ENCODE measurements around the gene VPS35. TPM values are rescaled to one million over a fixed set of nuclear protein-coding genes. Genes with fewer than 3 reads are reported as not detected.

VPS35 gene
- total RNA-seq, 3 donors from 2014 or later (not counting 1 experiment from before 2014, with no cell fraction given): 32.8 to 44.1 (median 43.7) TPM

DNA sequence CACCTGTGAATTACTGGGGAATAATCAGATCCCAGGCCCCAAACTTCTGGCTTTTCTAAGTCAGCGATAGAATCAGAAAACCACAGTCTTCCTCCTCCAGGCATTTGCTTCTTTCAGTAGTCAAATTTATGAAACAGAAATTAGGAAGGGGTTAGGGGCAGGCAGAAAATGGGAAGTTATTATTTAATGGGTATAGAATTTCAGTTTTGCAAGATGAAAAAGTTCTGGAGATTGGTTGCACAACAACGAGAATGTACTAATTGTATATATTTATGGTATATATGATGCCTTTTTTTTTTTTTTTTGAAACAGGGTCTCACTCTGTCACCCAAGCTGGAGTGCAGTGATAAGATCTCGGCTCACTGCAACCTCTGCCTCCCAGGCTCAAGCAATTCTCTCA lies 23.9 kb upstream of the VPS35 start:
- H3K27ac ChIP-seq (ENCODE audit: low read length): no peak overlapping the region
- no peaks in the 10 kb centered on the region for H3K9me3 Mint-ChIP-seq
- no peaks in the 10 kb centered on the region for H3K27me3 ChIP-seq (ENCODE audit: control insufficient read depth, insufficient read depth, low read length)
- H3K4me3 Mint-ChIP-seq: no peak overlapping the region
- TF ChIP-seq, protein P1, sequence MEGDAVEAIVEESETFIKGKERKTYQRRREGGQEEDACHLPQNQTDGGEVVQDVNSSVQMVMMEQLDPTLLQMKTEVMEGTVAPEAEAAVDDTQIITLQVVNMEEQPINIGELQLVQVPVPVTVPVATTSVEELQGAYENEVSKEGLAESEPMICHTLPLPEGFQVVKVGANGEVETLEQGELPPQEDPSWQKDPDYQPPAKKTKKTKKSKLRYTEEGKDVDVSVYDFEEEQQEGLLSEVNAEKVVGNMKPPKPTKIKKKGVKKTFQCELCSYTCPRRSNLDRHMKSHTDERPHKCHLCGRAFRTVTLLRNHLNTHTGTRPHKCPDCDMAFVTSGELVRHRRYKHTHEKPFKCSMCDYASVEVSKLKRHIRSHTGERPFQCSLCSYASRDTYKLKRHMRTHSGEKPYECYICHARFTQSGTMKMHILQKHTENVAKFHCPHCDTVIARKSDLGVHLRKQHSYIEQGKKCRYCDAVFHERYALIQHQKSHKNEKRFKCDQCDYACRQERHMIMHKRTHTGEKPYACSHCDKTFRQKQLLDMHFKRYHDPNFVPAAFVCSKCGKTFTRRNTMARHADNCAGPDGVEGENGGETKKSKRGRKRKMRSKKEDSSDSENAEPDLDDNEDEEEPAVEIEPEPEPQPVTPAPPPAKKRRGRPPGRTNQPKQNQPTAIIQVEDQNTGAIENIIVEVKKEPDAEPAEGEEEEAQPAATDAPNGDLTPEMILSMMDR (IDR thresholded peaks at IDR 0.05): no peak
- H3K9me3 ChIP-seq (ENCODE audit: control insufficient read depth, insufficient read depth, low read length): no peaks in the 10 kb centered on the region
- WGBS (ENCODE audit: insufficient coverage): no CpG with 5 or more reads among the region's 3 CpGs
- peaks cover 3 to 6% of the 10 kb centered on the region in 2 donors for H3K27me3 Mint-ChIP-seq (ENCODE audit: low read depth in 2 of 2)
- H3K36me3 Mint-ChIP-seq: no peaks in the 10 kb centered on the region
- no peak overlapping the region for H3K27ac Mint-ChIP-seq
- ATAC-seq (no peak), DNase-seq (no peak)
- peaks cover 4% of the 10 kb centered on the region for H3K4me1 ChIP-seq (ENCODE audit: control insufficient read depth, insufficient read depth, low read length)
- no peaks in the 10 kb centered on the region for H3K36me3 ChIP-seq (ENCODE audit: control insufficient read depth, insufficient read depth, low read length)
- H3K4me3 ChIP-seq (ENCODE audit: low read length): no peak overlapping the region
- intact Hi-C loops (cut with micrococcal nuclease): no loop called here
- no peaks in the 10 kb centered on the region for H3K4me1 Mint-ChIP-seq

DNA sequence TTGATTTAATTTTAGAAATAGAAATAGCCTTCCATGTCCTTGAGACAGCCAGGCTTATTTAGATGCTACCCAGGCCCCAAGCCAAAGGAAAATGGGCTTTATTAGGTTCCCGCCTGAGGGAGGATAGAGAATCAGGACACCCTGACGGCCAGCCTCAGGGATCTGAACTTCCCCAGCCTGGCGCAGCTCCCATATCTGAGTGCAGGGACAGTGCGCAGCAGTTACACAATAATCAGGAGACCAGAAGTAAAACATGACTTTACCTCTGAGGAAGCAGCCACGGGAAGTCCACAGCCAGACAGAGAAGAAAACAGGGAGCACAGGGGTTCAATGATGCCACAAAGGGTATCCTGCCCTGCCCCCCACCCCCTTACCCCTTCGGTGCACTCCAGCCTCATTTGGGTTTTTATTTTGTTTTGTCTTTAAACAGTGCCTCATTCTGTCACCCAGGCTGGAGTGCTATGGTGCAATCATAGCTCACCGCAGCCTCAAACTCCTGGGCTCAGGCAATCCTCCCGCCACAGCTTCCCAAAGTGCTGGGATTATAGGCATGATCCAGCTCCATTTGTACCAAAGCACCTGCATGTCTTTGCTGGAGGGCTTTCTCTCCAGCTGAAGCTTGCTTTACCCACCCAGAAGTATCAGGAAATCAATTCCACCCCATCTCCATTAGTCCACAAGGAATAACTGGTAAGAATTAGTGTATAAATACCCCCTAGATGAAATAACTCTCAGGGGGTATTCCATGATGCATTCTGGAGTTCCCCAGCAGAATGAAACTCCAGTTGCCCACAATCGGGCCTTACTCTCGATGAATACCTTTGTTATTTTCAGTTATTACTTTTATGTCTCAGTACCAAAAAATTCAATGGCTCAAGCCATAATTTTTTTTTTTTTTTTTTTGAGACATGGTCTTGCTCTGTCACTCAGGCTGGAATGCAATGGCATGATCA lies 22.4 kb upstream of the VPS35 start:
- Histone ChIP-seq H3K4me3 (ENCODE audit: low read length) (no peak overlapping the region), H3K27ac (ENCODE audit: low read length) (no peak overlapping the region), H3K27me3 (ENCODE audit: control insufficient read depth, insufficient read depth, low read length) (no peaks in the 10 kb centered on the region), H3K9me3 (ENCODE audit: control insufficient read depth, insufficient read depth, low read length) (no peaks in the 10 kb centered on the region), H3K4me1 (ENCODE audit: control insufficient read depth, insufficient read depth, low read length) (peaks cover 4% of the 10 kb centered on the region), H3K36me3 (ENCODE audit: control insufficient read depth, insufficient read depth, low read length) (no peaks in the 10 kb centered on the region)
- no peak for DNase-seq
- Mint-ChIP-seq H3K36me3 (no peaks in the 10 kb centered on the region), H3K4me3 (no peak overlapping the region), H3K4me1 (no peaks in the 10 kb centered on the region), H3K27ac (no peak overlapping the region), H3K9me3 (no peaks in the 10 kb centered on the region), H3K27me3 (ENCODE audit: low read depth in 2 of 2) (peaks cover 2 to 6% of the 10 kb centered on the region in 2 donors)
- TF ChIP-seq, protein P1 (IDR thresholded peaks at IDR 0.05): no peak
- 88% methylated on average over 10 of the region's 10 CpGs for WGBS (ENCODE audit: insufficient coverage)
- intact Hi-C loops (cut with micrococcal nuclease): no loop called here
- ATAC-seq: no peak

DNA sequence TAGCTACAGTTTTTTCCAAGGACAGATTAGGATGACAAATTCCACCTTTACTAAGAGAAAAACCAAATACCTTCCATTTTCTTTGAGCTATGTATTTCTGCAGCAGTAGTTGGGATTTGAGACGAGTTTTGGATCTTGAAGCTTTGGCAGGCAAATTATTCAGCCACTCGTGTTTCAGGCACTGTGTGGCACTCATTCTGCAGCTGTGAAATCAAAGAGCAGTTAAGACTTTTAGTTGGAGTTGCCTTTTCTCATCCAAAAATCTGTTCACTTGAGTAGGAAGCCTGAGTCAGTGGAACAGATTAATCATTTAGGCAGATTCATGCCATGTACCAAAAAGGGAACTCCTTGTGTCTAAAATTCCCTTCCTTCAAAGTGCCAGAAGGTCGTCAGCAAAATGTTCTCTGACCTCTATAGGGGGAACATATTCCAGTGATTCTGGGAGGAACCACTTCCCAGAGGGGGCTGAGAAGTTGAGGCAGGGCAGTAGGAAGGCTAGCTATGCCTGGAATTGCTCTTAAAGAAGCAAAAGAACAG lies 20.6 kb upstream of the VPS35 start:
- Mint-ChIP-seq H3K36me3 (no peaks in the 10 kb centered on the region), H3K27ac (no peak overlapping the region), H3K4me1 (no peaks in the 10 kb centered on the region), H3K4me3 (no peak overlapping the region), H3K27me3 (ENCODE audit: low read depth in 2 of 2) (peaks cover 2 to 6% of the 10 kb centered on the region in 2 donors), H3K9me3 (no peaks in the 10 kb centered on the region)
- ATAC-seq: no peak
- TF ChIP-seq, protein P1 (IDR thresholded peaks at IDR 0.05): no peak
- no peaks in the 10 kb centered on the region for H3K36me3 ChIP-seq (ENCODE audit: control insufficient read depth, insufficient read depth, low read length)
- no peaks in the 10 kb centered on the region for H3K9me3 ChIP-seq (ENCODE audit: control insufficient read depth, insufficient read depth, low read length)
- intact Hi-C loops (cut with micrococcal nuclease): no loop called here
- H3K27ac ChIP-seq (ENCODE audit: low read length): no peak overlapping the region
- H3K4me1 ChIP-seq (ENCODE audit: control insufficient read depth, insufficient read depth, low read length): peaks cover 4% of the 10 kb centered on the region
- H3K4me3 ChIP-seq (ENCODE audit: low read length): no peak overlapping the region
- no peak for DNase-seq
- H3K27me3 ChIP-seq (ENCODE audit: control insufficient read depth, insufficient read depth, low read length): no peaks in the 10 kb centered on the region
- WGBS (ENCODE audit: insufficient coverage): 43% methylated on average over 3 of the region's 3 CpGs

Data from natural killer cell (primary cell).